ENCODE measurements around the gene SLC2A8.

Gene SLC2A8, protein sequence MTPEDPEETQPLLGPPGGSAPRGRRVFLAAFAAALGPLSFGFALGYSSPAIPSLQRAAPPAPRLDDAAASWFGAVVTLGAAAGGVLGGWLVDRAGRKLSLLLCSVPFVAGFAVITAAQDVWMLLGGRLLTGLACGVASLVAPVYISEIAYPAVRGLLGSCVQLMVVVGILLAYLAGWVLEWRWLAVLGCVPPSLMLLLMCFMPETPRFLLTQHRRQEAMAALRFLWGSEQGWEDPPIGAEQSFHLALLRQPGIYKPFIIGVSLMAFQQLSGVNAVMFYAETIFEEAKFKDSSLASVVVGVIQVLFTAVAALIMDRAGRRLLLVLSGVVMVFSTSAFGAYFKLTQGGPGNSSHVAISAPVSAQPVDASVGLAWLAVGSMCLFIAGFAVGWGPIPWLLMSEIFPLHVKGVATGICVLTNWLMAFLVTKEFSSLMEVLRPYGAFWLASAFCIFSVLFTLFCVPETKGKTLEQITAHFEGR

DNA sequence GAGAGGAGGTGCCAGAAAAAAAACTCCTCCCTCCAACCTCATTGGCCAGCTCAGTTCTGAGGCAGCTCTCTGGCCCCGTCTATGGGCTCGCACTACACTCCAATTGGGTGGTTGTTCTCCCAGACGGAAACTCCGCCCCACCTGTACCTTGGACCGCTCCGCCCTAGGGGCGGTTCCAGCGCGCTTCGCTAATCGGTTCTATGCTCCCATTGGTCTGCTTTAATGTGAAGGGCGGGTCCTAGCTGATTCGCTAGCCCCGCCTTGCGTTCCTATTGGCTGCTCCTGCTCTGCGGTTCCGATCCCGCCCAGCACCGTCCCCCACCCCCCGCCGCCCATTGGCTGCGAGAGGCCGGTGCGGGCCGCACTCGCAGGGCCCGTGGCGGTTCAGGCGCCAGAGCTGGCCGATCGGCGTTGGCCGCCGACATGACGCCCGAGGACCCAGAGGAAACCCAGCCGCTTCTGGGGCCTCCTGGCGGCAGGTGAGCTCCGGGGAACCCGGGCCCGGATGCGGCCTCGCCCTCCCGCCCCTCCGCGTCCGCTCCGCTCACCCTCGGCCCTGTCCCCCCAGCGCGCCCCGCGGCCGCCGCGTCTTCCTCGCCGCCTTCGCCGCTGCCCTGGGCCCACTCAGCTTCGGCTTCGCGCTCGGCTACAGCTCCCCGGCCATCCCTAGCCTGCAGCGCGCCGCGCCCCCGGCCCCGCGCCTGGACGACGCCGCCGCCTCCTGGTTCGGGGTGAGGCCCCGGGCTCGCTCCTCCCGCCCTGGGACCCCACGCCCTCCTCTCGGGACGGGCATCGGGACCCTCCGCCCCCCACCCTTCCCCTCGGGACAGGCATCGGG lies at the start of gene SLC2A8:
Gene SLC2A8 (plus strand): TSS at position 362 of the 838 bp plus-strand sequence. CDS start 62 bp downstream, at position 424.
- no peaks in the 10 kb centered on the region for H3K36me3 ChIP-seq (replicated peaks)
- TF ChIP-seq, protein P1, sequence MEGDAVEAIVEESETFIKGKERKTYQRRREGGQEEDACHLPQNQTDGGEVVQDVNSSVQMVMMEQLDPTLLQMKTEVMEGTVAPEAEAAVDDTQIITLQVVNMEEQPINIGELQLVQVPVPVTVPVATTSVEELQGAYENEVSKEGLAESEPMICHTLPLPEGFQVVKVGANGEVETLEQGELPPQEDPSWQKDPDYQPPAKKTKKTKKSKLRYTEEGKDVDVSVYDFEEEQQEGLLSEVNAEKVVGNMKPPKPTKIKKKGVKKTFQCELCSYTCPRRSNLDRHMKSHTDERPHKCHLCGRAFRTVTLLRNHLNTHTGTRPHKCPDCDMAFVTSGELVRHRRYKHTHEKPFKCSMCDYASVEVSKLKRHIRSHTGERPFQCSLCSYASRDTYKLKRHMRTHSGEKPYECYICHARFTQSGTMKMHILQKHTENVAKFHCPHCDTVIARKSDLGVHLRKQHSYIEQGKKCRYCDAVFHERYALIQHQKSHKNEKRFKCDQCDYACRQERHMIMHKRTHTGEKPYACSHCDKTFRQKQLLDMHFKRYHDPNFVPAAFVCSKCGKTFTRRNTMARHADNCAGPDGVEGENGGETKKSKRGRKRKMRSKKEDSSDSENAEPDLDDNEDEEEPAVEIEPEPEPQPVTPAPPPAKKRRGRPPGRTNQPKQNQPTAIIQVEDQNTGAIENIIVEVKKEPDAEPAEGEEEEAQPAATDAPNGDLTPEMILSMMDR (IDR thresholded peaks at IDR 0.05; ENCODE audit: low read depth, low read length, missing control alignments), result no peak
- in situ Hi-C loops (cut with HindIII; ENCODE audit: low pct_ligation_motif_present, low sequenced_read_pairs), result no loop called here
- peak within 1 kb of the TSS; percentile 2 for H3K27ac ChIP-seq
- no peaks in the 10 kb centered on the region for H3K27me3 ChIP-seq (replicated peaks)
- peak within 1 kb of the TSS; percentile 56 for H3K4me3 ChIP-seq (ENCODE audit: low read depth, low read length)
- DNase-seq, result peak; percentile 99

DNA sequence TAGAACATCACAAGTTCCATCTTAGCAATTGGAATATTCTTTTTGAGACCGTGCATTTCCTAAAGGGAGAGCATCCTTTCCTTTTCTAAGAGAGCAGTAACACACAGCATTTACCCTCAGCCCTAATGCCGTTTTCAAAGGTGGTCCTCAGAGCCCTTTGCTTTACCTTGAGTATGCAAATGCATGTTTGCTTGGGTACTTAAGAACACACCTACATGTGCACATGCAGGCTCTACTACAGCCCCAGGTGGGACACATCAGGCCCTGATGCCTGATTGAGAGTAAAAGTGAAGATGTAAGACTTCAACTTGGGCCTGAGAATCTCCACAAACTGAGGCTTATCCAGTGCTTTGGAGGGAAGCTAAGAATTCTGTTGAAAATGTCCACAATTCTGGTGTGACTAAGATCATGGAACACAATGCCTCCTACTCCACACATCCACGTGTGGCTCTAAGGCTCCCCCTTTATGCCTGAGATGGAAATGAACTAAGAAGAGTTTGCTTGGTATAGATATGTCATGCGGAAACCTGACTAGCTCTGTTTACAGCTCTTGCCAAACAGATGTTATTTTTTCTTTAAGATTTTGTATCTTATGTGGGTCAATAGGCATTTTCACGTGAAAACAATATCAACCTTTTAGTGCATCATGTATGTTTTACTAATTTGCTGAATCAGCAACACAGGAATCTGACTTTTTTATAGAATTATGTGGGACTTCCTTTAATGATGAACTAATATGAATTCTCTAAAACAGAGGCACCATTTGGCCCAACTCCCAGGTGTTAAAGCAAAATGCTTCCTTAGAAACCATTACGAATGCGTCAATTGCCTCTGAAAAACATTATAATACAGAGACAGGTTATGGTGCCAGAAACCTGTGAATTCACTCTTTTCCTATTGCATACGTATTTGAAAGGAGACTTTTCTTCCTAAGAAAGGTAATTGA lies 48.9 kb upstream of the SLC2A8 start:
- Histone ChIP-seq H3K27me3 (replicated peaks) (no peaks in the 10 kb centered on the region), H3K36me3 (replicated peaks) (no peaks in the 10 kb centered on the region), H3K4me3 (ENCODE audit: low read depth, low read length) (no peak overlapping the region), H3K27ac (no peak overlapping the region)
- TF ChIP-seq, protein P1 (IDR thresholded peaks at IDR 0.05; ENCODE audit: low read depth, low read length, missing control alignments), result peak; percentile 78
- in situ Hi-C loops (cut with HindIII; ENCODE audit: low pct_ligation_motif_present, low sequenced_read_pairs), result no loop called here
- DNase-seq, result peak; percentile 55

DNA sequence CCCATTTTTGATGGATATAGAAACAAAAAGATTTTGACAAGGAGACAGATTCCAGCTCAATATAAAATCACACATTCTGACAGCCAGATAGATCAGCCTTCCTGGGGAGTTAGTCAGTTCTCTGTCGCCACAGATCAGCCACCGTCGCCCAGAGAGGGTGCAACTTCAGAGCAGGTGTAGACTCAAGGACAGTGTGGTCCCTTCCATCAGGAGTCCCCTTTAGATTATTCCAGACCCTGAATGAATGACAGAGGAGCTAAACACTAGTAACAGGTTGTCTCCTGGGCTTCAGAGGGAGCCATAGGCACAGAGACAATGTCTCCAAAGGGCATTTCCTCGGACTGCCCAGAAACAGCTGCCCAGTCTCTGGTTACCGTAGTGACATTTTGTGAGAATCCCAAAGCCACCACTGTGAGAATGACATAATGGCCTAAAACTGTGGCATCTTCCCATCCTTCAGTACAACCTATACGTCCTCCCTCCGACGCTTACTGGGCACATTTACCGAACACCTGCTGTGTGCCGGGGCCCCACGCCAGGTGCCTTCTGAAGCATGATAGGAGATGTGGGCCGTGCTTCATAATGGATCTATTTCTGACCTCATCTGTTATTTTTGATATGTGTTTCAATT lies 47.4 kb upstream of the SLC2A8 start:
- Histone ChIP-seq H3K27me3 (replicated peaks) (no peaks in the 10 kb centered on the region), H3K4me3 (ENCODE audit: low read depth, low read length) (no peak overlapping the region), H3K27ac (no peak overlapping the region), H3K36me3 (replicated peaks) (no peaks in the 10 kb centered on the region)
- in situ Hi-C loops (cut with HindIII; ENCODE audit: low pct_ligation_motif_present, low sequenced_read_pairs), result no loop called here
- TF ChIP-seq, protein P1 (IDR thresholded peaks at IDR 0.05; ENCODE audit: low read depth, low read length, missing control alignments), result no peak
- no peak for DNase-seq

DNA sequence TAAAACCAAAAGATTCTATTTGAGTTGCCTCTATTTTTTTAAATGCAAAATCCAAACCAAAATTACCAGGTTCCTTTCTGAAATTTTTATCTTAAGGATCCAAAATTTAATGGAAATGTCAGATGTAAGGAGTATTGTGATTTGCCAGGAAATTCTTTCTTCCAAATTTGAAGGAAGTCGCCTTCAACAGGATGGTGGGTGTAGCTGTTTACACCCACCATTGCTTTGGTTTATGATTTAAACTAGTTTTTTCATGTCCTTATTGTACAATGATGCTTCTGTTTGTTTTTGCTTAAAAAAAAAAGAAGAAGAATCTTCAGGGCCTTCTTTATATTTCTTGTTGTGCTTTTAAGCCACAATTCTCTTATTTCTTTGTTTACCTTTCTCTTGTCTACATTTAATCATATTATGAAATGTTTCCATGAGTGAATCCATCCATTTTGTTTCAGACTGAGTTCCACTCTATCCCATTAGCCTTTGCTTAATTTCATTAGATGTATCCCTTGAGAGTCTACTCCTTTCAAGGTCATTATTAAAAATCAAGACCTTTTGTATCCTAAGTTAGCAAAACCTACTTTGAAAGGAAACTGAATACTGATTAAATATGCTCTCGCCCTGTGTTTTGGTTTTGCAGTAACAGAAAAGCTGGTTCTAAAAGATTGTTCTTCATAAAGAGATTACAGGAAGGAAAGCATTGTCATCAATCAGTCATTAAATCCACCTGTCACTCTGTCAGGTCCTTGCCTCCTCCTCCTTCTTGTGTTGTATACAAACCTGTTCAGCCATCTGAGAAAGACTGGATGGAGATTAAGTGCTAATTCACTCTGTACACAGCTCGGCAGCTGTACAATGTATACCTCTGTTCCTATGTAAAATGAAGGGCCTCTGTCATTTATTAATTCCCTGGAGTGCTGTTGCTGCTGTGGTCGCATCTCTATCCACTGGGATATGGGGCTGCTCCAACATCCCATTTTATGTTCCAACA lies 45.5 kb upstream of the SLC2A8 start:
- DNase-seq, result no peak
- H3K36me3 ChIP-seq (replicated peaks), result no peaks in the 10 kb centered on the region
- H3K4me3 ChIP-seq (ENCODE audit: low read depth, low read length), result no peak overlapping the region
- H3K27ac ChIP-seq, result no peak overlapping the region
- in situ Hi-C loops (cut with HindIII; ENCODE audit: low pct_ligation_motif_present, low sequenced_read_pairs), result no loop called here
- TF ChIP-seq, protein P1 (IDR thresholded peaks at IDR 0.05; ENCODE audit: low read depth, low read length, missing control alignments), result no peak
- no peaks in the 10 kb centered on the region for H3K27me3 ChIP-seq (replicated peaks)
